ENCODE results near the gene NKX2-8.

NKX2-8 gene

DNA sequence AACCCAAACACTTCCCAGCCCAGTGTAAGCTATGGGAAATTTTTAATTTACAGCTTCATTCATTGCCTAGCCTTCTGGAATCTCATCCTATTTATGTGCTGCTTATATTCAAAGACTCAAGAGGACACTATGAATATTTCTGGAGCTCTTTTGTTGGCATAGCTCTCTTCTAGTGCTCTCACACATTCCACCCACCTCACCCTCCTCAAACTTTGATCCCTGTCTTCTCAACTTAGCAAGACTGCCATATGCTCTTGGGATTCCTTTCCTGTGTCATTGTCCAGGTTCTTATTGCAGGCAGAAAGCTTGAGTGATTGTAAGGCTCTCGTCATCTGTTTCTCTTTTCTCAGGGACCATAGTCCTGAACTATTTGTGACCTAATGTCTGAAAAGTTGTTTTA, 44.4 kb downstream of the NKX2-8 start:
- no peak overlapping the region for H3K4me3 Mint-ChIP-seq
- ATAC-seq = no peak

More for the DNA sequence above, 44.4 kb downstream of the NKX2-8 start:
- H3K9me3 Mint-ChIP-seq = peaks cover 6% of the 10 kb centered on the region
- H3K27me3 Mint-ChIP-seq = no peaks in the 10 kb centered on the region
- H3K27ac Mint-ChIP-seq = no peak overlapping the region
- H3K36me3 Mint-ChIP-seq = no peaks in the 10 kb centered on the region
- H3K4me1 Mint-ChIP-seq = no peaks in the 10 kb centered on the region

All from stimulated activated memory B cell treated with anti-CD40 and anti-IgM and Interleukin-4, amounts not matched to agents 10 μg/mL and 1 μg/mL and 100 μg/mL, for 72 hours (primary cell).